Muscle of leg (tissue), 11 donors: ENCODE measurements around the gene KANSL3. TPM values are rescaled to one million over a fixed set of nuclear protein-coding genes. Genes with fewer than 3 reads are reported as not detected.

Experiments
- DNase-seq: peaks from one replicate; pipeline ENCODE4 v3.0.0; 2013
- H3K27ac ChIP-seq: one replicate; pipeline ENCODE4 v1.5.1; 2013; ENCODE audit warnings: mild to moderate bottlenecking, low read length, control low read depth
- H3K27me3 ChIP-seq: one replicate; pipeline ENCODE4 v1.6.1; 2013; ENCODE audit warnings: low read length; ENCODE audit not compliant: control insufficient read depth, insufficient read depth
- H3K36me3 ChIP-seq: one replicate; pipeline ENCODE4 v1.6.1; 2013; ENCODE audit warnings: low read length; ENCODE audit not compliant: control insufficient read depth, insufficient read depth
- H3K4me1 ChIP-seq: one replicate; pipeline ENCODE4 v1.6.1; 2013; ENCODE audit warnings: low read length; ENCODE audit not compliant: control insufficient read depth, insufficient read depth
- H3K4me3 ChIP-seq: one replicate; pipeline ENCODE4 v1.5.1; 2013; ENCODE audit warnings: low read length, control low read depth
- H3K9me3 ChIP-seq: replicated peaks from 2 replicates; pipeline ENCODE4 v1.6.1; 2013; ENCODE audit warnings: low read depth, low read length; ENCODE audit not compliant: control insufficient read depth
- WGBS: methylation state at CpG from one replicate; pipeline ENCODE4 v1.1.5; 2013; ENCODE audit warnings: missing lambda C conversion rate; ENCODE audit not compliant: insufficient coverage; 5-methylcytosine and 5-hydroxymethylcytosine counted together
- polyA plus RNA-seq, 8 donors: library from polyadenylated mRNA; unstranded; fragments of 120-200 nt; gene quantifications; one replicate each; pipeline versions ENCODE4 v1.2.1 to v1.2.3, GENCODE V29; 2013; ENCODE audit warnings: inconsistent platforms in 1 of 8, low replicate concordance in 1 of 8; ENCODE audit not compliant: insufficient read length in 8 of 8, insufficient read depth in 1 of 8
- total RNA-seq: library from RNA; stranded (reverse); fragments of 120-200 nt; gene quantifications from one replicate; pipeline ENCODE4 v1.2.4, GENCODE V29; 2013

Gene KANSL3
- total and polyA plus RNA-seq, 9 donors: 26.2 to 35.3 (median 30.3) TPM

GRCh38 chr2:96633641-96634040 is 4.5 kb downstream of the KANSL3 start:
- no peak for DNase-seq
- Histone ChIP-seq H3K36me3 (peaks cover 42% of the 10 kb centered on the region), H3K27me3 (no peaks in the 10 kb centered on the region), H3K4me3 (no peak overlapping the region), H3K27ac (no peak overlapping the region), H3K9me3 (no peaks in the 10 kb centered on the region), H3K4me1 (peaks cover 11% of the 10 kb centered on the region)
- WGBS: 93% methylated on average over 3 of the region's 9 CpGs

DNA sequence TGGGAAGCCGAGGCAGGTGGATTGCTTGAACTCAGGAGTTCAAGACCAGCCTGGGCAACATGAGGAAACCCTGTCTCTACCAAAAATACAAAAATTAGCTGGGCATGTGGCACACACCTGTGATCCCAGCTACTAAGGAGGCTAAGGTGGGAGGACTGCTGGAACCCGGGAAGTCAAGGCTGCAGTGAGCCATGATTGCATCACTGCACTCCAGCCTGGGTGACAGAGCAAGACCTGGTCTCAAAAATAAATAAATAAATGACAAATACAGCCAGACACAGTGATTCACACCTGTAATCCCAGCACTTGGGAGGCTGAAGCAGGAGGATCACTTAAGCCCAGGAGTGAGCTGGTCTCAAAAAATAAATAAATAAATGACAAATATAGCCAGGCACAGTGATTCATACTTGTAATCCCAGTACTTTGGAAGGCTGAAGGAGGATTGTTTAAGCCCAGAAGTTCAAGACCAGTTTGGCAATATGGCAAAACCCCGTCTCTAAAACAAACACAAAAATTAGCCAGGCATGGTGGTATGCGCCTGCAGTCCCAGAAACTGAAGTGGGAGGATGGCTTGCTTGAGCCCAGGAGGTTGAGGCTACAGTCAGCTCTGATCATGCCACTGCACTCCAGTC is 6.2 kb downstream of the KANSL3 start:
- H3K36me3 ChIP-seq: peaks cover 57% of the 10 kb centered on the region
- H3K4me1 ChIP-seq: peaks cover 4% of the 10 kb centered on the region
- H3K9me3 ChIP-seq: no peaks in the 10 kb centered on the region
- H3K27me3 ChIP-seq: no peaks in the 10 kb centered on the region
- WGBS: no CpG with 5 or more reads among the region's 4 CpGs
- H3K27ac ChIP-seq: no peak overlapping the region
- DNase-seq: no peak
- H3K4me3 ChIP-seq: no peak overlapping the region

GRCh38 chr2:96626553-96626942 is 11.6 kb downstream of the KANSL3 start:
- DNase-seq: peak; percentile 17
- Histone ChIP-seq H3K27me3 (no peaks in the 10 kb centered on the region), H3K4me3 (no peak overlapping the region), H3K9me3 (no peaks in the 10 kb centered on the region), H3K27ac (no peak overlapping the region), H3K4me1 (no peaks in the 10 kb centered on the region), H3K36me3 (peaks cover 29% of the 10 kb centered on the region)
- WGBS: no CpG with 5 or more reads among the region's 2 CpGs

- Histone ChIP-seq H3K9me3 (no peaks in the 10 kb centered on the region), H3K4me1 (no peaks in the 10 kb centered on the region), H3K4me3 (no peak overlapping the region), H3K27ac (no peak overlapping the region), H3K36me3 (peaks cover 23% of the 10 kb centered on the region), H3K27me3 (no peaks in the 10 kb centered on the region)
- DNase-seq: no peak
- WGBS: no CpG with 5 or more reads among the region's 5 CpGs
Observed at GRCh38 chr2:96625571-96626552, 12.2 kb downstream of the KANSL3 start.

DNA sequence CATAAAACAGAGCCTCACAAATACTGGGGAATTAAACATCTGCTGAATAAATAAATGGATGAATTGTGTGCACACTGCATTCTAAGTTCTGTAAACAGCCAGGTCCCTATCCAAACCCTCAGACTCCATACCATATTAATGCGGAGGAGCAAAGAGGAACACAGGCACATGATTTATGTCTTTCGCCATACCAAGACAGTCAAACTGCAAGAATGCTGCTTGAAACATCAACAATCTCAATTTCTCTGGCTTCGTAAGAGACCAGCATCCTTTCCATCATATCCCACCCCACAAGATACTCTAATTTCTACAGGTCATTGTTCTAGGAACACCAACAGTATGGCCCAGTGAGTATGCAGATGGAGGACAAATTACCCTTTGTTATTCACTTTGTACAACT is 15.0 kb downstream of the KANSL3 start:
- Histone ChIP-seq H3K36me3 (peaks cover 33% of the 10 kb centered on the region), H3K9me3 (no peaks in the 10 kb centered on the region), H3K27me3 (no peaks in the 10 kb centered on the region), H3K4me1 (no peaks in the 10 kb centered on the region), H3K4me3 (no peak overlapping the region), H3K27ac (no peak overlapping the region)
- DNase-seq: peak; percentile 52
- 87% methylated on average over 2 of the region's 3 CpGs for WGBS

- no peaks in the 10 kb centered on the region for H3K27me3 ChIP-seq
- WGBS: 95% methylated on average over 3 of the region's 3 CpGs
- H3K4me3 ChIP-seq: no peak overlapping the region
- no peaks in the 10 kb centered on the region for H3K4me1 ChIP-seq
- H3K27ac ChIP-seq: no peak overlapping the region
- no peak for DNase-seq
- H3K9me3 ChIP-seq: no peaks in the 10 kb centered on the region
- H3K36me3 ChIP-seq: peaks cover 28% of the 10 kb centered on the region
Observed at GRCh38 chr2:96622544-96622943, 15.6 kb downstream of the KANSL3 start.

DNA sequence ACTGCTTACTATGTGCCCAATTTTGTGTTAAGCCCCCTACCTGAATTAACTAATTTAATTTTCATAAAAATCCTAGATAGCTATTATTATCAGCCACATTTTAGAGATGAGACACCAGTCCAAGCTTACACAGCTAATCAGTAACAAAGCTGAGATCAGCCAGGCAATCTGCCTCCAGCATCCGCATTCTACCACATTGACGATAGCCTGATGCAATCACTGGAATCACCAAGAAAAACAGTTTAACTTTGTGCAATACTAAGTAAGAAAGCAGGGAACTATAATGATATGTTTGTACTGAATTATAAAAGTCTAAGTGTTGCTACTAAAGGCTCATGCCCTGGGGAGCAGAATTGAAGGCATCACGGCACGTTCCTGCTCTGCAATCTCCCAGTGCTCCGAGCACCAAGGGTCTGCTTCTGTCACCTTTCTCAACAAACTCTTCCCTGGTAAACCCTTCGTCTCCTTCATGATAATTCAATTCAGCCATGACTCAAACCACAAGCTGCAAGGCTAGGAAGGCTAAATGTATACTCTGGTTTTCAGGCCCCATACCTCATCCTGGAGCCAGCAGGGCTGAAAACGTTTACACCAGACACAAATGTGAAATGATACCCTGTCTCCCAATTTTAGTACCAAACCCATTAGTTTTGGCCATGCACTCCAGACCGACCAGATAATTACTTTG is 19.4 kb downstream of the KANSL3 start:
- no peak for DNase-seq
- no peaks in the 10 kb centered on the region for H3K4me1 ChIP-seq
- H3K27me3 ChIP-seq: no peaks in the 10 kb centered on the region
- no peaks in the 10 kb centered on the region for H3K9me3 ChIP-seq
- H3K36me3 ChIP-seq: peaks cover 45% of the 10 kb centered on the region
- H3K27ac ChIP-seq: no peak overlapping the region
- 77% methylated on average over 6 of the region's 8 CpGs for WGBS
- no peak overlapping the region for H3K4me3 ChIP-seq

GRCh38 chr2:96617012-96617411 is 21.1 kb downstream of the KANSL3 start:
- Histone ChIP-seq H3K4me3 (no peak overlapping the region), H3K9me3 (no peaks in the 10 kb centered on the region), H3K36me3 (peaks cover 62% of the 10 kb centered on the region), H3K27me3 (no peaks in the 10 kb centered on the region), H3K4me1 (no peaks in the 10 kb centered on the region), H3K27ac (no peak overlapping the region)
- no peak for DNase-seq
- WGBS: 100% methylated on average over 1 of the region's 4 CpGs

GRCh38 chr2:96616535-96616934 is 21.6 kb downstream of the KANSL3 start:
- H3K4me1 ChIP-seq: no peaks in the 10 kb centered on the region
- H3K9me3 ChIP-seq: no peaks in the 10 kb centered on the region
- no peaks in the 10 kb centered on the region for H3K27me3 ChIP-seq
- peaks cover 65% of the 10 kb centered on the region for H3K36me3 ChIP-seq
- H3K4me3 ChIP-seq: no peak overlapping the region
- no peak overlapping the region for H3K27ac ChIP-seq
- no peak for DNase-seq
- WGBS: 87% methylated on average over 4 of the region's 6 CpGs

GRCh38 chr2:96616128-96616527 is 22.0 kb downstream of the KANSL3 start:
- DNase-seq: no peak
- peaks cover 69% of the 10 kb centered on the region for H3K36me3 ChIP-seq
- no peaks in the 10 kb centered on the region for H3K27me3 ChIP-seq
- H3K9me3 ChIP-seq: no peaks in the 10 kb centered on the region
- no peaks in the 10 kb centered on the region for H3K4me1 ChIP-seq
- no peak overlapping the region for H3K27ac ChIP-seq
- H3K4me3 ChIP-seq: no peak overlapping the region
- WGBS: no CpG with 5 or more reads among the region's 1 CpG
